Measurements from ENCODE around the gene MYMX. TPM values are rescaled to one million over a fixed set of nuclear protein-coding genes. Genes with fewer than 3 reads are reported as not detected.

Gene MYMX
- total RNA-seq, 1 donor from 2014 or later = not detected

- TF ChIP-seq, protein P1, sequence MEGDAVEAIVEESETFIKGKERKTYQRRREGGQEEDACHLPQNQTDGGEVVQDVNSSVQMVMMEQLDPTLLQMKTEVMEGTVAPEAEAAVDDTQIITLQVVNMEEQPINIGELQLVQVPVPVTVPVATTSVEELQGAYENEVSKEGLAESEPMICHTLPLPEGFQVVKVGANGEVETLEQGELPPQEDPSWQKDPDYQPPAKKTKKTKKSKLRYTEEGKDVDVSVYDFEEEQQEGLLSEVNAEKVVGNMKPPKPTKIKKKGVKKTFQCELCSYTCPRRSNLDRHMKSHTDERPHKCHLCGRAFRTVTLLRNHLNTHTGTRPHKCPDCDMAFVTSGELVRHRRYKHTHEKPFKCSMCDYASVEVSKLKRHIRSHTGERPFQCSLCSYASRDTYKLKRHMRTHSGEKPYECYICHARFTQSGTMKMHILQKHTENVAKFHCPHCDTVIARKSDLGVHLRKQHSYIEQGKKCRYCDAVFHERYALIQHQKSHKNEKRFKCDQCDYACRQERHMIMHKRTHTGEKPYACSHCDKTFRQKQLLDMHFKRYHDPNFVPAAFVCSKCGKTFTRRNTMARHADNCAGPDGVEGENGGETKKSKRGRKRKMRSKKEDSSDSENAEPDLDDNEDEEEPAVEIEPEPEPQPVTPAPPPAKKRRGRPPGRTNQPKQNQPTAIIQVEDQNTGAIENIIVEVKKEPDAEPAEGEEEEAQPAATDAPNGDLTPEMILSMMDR (IDR thresholded peaks at IDR 0.05) = no peak
- no peak for DNase-seq (ENCODE audit: low spot score)
- no peak overlapping the region for H3K4me3 Mint-ChIP-seq (ENCODE audit: unreplicated experiment)
- no peaks in the 10 kb centered on the region for H3K27me3 Mint-ChIP-seq (ENCODE audit: low read depth)
- H3K4me1 Mint-ChIP-seq (ENCODE audit: low read depth) = peaks cover 17% of the 10 kb centered on the region
- no peaks in the 10 kb centered on the region for H3K9me3 Mint-ChIP-seq (ENCODE audit: low read depth)
- no peak overlapping the region for H3K27ac Mint-ChIP-seq (ENCODE audit: unreplicated experiment)
- no peaks in the 10 kb centered on the region for H3K36me3 Mint-ChIP-seq (ENCODE audit: low read depth)
These were observed 14.3 kb upstream of the MYMX start for GRCh38 chr6:44202332-44202971.

GRCh38 chr6:44202972-44203750 is 13.6 kb upstream of the MYMX start:
- no peaks in the 10 kb centered on the region for H3K36me3 Mint-ChIP-seq (ENCODE audit: low read depth)
- H3K4me3 Mint-ChIP-seq (ENCODE audit: unreplicated experiment) = no peak overlapping the region
- no peaks in the 10 kb centered on the region for H3K27me3 Mint-ChIP-seq (ENCODE audit: low read depth)
- DNase-seq (ENCODE audit: low spot score) = no peak
- TF ChIP-seq, protein P1 (IDR thresholded peaks at IDR 0.05) = no peak
- H3K9me3 Mint-ChIP-seq (ENCODE audit: low read depth) = no peaks in the 10 kb centered on the region
- peaks cover 17% of the 10 kb centered on the region for H3K4me1 Mint-ChIP-seq (ENCODE audit: low read depth)
- H3K27ac Mint-ChIP-seq (ENCODE audit: unreplicated experiment) = no peak overlapping the region

DNA sequence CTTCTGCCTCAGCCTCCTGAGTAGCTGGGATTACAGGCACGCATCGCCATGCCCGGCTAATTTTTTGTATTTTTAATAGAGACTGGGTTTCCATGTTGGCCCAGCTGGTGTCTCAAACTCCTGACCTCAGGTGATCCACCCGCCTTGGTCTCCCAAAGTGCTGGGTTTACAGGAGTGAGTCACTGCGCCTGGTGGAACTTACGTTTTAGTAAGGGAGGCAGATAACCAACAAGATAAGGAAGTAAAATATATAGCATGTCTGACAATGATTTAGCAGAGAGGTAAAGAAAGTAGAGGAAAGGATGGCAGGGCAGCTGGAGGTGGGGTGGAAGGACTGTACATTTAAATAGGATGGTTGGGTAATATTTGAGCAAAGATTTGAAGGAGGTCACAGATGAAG is 12.8 kb upstream of the MYMX start:
- H3K27ac Mint-ChIP-seq (ENCODE audit: unreplicated experiment) = no peak overlapping the region
- no peak for DNase-seq (ENCODE audit: low spot score)
- H3K36me3 Mint-ChIP-seq (ENCODE audit: low read depth) = no peaks in the 10 kb centered on the region
- TF ChIP-seq, protein P1 (IDR thresholded peaks at IDR 0.05) = no peak
- no peaks in the 10 kb centered on the region for H3K9me3 Mint-ChIP-seq (ENCODE audit: low read depth)
- no peak overlapping the region for H3K4me3 Mint-ChIP-seq (ENCODE audit: unreplicated experiment)
- no peaks in the 10 kb centered on the region for H3K27me3 Mint-ChIP-seq (ENCODE audit: low read depth)
- peaks cover 17% of the 10 kb centered on the region for H3K4me1 Mint-ChIP-seq (ENCODE audit: low read depth)

DNA sequence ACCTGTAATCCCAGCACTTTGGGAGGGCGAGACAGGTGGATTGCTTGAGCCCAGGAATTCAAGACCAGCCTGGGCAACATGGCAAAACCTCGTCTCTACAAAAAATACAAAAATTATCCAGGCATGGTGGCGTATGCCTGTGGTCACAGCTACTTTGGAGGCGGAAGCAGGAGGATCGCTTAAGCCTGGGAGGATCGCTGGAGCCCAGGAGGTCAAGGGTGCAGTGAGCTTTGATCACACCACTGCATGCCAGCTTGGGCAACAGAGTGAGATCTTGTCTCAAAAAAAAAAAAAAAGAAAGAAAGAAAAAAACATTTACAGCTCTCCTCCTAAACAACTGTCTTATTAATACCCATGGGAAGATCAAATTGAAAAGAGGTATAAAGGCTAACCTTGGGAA is 8.8 kb upstream of the MYMX start:
- H3K36me3 Mint-ChIP-seq (ENCODE audit: low read depth) = no peaks in the 10 kb centered on the region
- TF ChIP-seq, protein P1 (IDR thresholded peaks at IDR 0.05) = no peak
- no peaks in the 10 kb centered on the region for H3K9me3 Mint-ChIP-seq (ENCODE audit: low read depth)
- peaks cover 6% of the 10 kb centered on the region for H3K4me1 Mint-ChIP-seq (ENCODE audit: low read depth)
- no peak overlapping the region for H3K27ac Mint-ChIP-seq (ENCODE audit: unreplicated experiment)
- H3K27me3 Mint-ChIP-seq (ENCODE audit: low read depth) = no peaks in the 10 kb centered on the region
- DNase-seq (ENCODE audit: low spot score) = no peak
- H3K4me3 Mint-ChIP-seq (ENCODE audit: unreplicated experiment) = no peak overlapping the region

DNA sequence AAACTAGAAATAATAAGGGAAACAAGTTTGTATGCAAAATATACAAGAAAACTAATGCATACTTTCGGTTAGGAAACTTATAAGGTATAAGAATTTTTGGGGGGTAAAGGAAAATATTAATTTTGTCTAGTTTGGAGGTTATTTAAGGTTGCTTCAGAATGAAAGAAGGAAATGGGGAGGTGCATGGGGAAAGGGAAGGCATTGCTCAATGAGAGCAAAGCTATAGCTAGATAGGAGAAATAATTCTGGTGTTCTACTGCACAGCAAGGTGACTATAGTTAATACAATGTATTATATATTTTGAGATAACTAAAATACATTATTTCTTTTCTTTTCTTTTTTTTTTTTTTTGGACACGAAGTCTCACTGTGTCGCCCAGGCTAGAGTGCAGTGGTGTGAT is 5.4 kb upstream of the MYMX start:
- H3K36me3 Mint-ChIP-seq (ENCODE audit: low read depth) = no peaks in the 10 kb centered on the region
- no peak for DNase-seq (ENCODE audit: low spot score)
- H3K27me3 Mint-ChIP-seq (ENCODE audit: low read depth) = no peaks in the 10 kb centered on the region
- H3K9me3 Mint-ChIP-seq (ENCODE audit: low read depth) = no peaks in the 10 kb centered on the region
- no peaks in the 10 kb centered on the region for H3K4me1 Mint-ChIP-seq (ENCODE audit: low read depth)
- TF ChIP-seq, protein P1 (IDR thresholded peaks at IDR 0.05) = no peak
- H3K4me3 Mint-ChIP-seq (ENCODE audit: unreplicated experiment) = no peak overlapping the region
- H3K27ac Mint-ChIP-seq (ENCODE audit: unreplicated experiment) = no peak overlapping the region
